CD1c-positive myeloid dendritic cell (primary cell): ENCODE measurements around the gene ARMCX4.
"Not testable (repeated sequence)": the region's sequence is repeated elsewhere in the genome, so short reads cannot be mapped to it uniquely, and the experiment has no call there.

Experiments
- DNase-seq: peaks from one replicate; pipeline ENCODE4 v3.0.0-alpha.2; 2016; ENCODE audit errors: extremely low spot score

The ARMCX4 gene

GRCh38 chrX:101485212-101485949 lies at the start of gene ARMCX4:
Gene ARMCX4, plus strand, starts transcription at chrX:101485456. Its CDS starts 3,134 bp downstream, at chrX:101488590.
- DNase-seq, result peak; percentile 1

DNA sequence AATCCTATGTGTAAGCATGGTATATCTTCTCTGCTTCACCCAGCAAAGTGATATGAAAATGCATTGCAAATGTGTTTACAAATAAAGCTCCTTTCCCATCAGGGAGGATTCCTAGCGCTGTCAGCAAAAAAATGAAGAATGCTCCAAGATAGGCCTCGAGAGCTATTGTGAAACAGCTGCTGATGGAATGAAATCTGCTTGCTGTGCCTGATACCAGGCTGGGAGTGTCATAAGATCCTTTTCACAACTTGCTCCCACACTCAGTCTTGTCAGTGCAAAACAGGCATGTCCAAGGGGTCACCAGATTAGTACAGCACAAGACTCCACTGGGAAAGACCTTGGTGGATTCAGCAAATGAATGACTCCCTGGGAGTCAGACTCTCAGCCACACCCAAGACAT lies 43.2 kb upstream of the ARMCX4 start:
- no peak for DNase-seq

- no peak for DNase-seq
These were observed 36.0 kb upstream of the ARMCX4 start for GRCh38 chrX:101449279-101449678.

- DNase-seq, result no peak
These were observed 35.2 kb upstream of the ARMCX4 start for GRCh38 chrX:101450085-101450484.

- DNase-seq, result no peak
These were observed 34.3 kb upstream of the ARMCX4 start for GRCh38 chrX:101450961-101451360.

GRCh38 chrX:101452056-101452455 lies 33.2 kb upstream of the ARMCX4 start:
- peak; percentile 24 for DNase-seq

GRCh38 chrX:101460669-101461068 lies 24.6 kb upstream of the ARMCX4 start:
- DNase-seq, result no peak

DNA sequence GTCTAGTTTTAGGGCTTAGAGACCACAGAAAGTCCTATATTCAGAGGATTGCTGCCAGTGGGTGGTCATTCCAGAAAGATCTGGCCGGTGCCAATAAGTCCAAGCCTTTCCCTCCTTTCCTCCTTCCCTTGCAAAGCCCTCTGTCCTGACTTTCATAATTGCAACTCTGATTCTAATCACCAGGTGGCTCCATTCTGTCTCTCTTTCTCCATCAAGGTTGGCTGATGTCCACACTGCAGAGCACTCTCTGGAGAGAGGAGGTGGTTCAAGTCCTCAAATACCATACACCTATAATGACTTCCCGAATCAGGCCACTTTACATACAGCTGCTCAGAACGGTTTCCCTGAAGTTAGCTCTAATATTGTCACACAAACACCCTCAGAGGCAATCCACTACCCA lies 22.4 kb upstream of the ARMCX4 start:
- no peak for DNase-seq

DNA sequence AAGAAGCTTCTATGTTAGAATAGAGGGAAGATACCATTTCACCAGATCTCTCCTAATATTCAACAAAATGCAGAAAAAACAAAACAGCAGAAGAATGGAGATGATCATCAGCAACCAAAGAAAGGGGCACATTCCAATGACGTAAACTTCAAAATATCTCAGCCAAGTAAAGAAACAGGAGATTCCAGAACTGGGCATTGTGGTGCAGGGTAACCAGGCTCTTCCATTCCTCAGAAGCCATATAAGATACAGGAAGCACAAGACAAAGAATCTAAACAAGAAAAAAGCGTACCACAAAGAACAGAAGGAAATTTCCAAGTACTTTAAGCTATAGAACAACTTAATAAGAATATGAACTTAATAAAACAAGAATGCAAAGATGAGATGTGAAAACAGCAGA lies 6.9 kb upstream of the ARMCX4 start:
- no peak for DNase-seq

DNA sequence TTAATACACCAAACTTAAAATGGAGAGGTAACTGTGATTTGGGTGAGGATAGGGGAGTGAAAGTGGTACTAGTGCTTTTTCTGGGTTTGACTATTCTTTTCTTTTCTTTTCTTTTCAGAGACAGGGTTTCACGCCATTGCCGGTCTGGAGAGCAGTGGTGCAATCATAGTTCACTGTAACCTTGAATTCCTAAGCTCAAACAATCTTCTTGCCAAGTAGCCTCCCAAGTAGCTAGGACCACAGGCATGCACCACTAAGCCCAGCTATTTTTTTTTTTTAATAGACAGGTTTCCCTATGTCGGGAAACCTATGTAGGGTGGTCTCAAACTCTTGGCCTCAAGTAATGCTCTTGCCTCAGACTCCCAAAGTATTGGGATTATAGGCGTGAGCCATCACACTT lies 3.0 kb upstream of the ARMCX4 start:
- no peak for DNase-seq

DNA sequence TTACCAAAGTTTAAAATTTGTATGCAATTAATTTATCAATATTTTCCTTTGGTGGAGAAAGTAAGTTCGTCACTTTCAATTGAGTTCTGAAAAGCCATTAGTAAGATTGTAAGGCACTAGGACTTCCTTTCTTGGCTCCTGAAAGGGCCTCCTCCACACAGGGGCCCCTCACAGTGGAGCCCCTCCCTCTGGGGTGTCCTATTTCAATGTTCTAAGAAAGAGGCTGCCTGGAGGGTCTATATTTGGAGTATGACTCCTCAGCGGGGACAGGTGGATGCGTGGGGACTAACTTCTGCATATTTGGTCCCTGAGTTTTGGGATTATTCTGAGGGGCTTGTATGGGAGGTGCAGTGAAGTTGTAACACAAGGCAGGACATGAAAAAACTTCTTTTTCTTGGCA lies 1.6 kb upstream of the ARMCX4 start:
- DNase-seq, result no peak

DNA sequence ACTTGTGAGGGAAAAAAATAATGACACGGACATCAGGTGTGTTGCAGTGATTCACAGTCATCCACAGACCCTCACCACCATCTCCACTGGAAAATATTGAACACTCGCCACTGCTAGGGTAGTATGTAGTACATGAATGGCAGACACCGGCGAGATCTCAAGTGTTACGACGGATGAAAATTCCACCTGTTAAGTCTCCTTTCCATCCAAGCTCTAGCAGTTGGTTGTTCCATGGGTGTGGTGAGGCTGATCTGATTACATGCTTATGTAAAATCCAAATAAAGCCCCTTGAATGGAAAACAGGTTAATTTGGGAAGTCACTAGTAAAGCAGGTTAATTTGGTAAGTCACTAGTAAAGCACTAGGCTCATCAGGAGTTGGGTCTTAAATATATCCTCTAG lies 1.1 kb upstream of the ARMCX4 start:
- no peak for DNase-seq

DNA sequence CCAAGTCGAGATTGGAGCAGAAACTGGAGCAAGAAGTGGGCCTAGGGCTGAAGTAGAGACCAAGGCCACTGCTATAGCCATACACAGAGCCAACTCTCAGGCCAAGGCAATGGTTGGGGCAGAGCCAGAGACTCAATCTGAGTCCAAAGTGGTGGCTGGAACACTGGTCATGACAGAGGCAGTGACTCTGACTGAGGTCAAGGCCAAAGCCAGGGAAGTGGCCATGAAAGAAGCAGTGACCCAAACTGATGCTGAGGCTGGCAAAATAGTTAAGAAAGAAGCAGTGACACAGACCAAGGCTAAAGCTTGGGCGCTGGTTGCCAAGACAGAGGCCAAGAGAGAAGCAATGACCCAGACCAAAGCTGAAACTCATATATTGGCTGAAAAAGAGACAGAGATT lies 3.5 kb downstream of the ARMCX4 start:
- DNase-seq, result no peak

DNA sequence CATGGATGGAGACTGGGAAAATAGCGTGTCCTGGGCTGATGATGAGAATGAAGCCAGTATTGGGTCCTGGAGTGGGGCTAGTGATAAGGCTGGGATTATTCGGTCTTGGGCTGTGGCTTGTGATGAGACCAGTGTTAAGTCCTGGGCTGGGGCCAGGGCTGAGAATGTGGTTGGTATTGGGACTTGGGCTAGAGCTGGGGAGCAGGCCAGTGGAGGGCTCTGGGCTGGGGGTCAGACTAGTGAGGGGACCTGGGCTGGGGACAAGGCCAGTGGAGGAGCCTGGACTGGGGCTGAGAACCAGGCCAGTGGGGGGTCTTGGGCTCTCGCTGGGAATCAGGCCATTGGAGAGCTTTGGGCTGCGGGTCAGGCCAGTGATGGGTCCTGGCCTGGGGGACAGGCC lies 6.7 kb downstream of the ARMCX4 start:
- DNase-seq, result no peak

- DNase-seq, result no peak
These were observed 8.0 kb downstream of the ARMCX4 start for GRCh38 chrX:101493225-101493624.

GRCh38 chrX:101502929-101503328 lies 17.7 kb downstream of the ARMCX4 start:
- DNase-seq, result not testable (repeated sequence)

- DNase-seq, result no peak
These were observed 22.1 kb downstream of the ARMCX4 start for GRCh38 chrX:101507372-101507771.

DNA sequence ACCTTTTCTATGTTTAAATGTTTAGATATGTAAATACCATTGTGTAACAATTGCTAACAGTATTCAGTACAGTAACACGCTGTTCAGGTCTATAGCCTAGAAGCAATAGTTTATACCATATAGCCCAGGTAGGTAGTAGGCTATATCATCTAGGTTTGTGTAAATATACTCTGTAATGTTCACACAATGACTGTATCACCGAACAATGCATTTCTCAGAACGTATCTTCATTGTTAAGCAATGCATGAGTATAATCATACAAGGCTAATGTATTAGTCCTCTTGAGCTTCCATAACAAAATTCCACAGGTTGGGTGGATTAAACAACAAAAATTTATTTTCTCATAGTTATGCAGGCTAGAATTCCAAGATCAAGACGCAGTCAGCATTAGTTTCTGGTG lies 22.7 kb downstream of the ARMCX4 start:
- DNase-seq, result no peak

DNA sequence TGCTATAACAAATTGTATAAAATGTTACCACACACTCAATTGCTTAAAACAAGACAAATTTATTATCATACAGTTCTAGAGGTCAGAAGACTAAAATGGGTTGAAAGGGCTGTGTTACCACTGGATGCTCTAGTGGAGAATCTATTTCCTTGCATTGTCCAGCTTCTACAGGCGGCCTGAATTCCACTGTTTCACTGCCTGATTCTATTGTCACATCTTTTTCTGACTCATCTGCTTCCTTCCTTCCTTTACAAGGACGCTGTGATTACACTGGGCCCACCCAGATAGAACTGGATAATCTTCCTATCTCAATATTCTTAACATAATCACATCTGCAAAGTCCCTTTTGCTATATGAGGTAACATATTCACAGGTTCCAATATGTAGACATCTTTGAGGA lies 45.7 kb downstream of the ARMCX4 start:
- no peak for DNase-seq
